GM12892 (cell line): ENCODE measurements around the gene TSBP1.

Experiments used
- POLR2A ChIP-seq: IDR thresholded peaks from 2 replicates; pipeline ENCODE4 v1.6.1; 2011; ENCODE audit warnings: low read depth, low read length, control low read depth
- POLR2AphosphoS5 ChIP-seq: IDR thresholded peaks from 2 replicates; pipeline ENCODE4 v1.6.1; 2011; ENCODE audit warnings: low read depth, low read length, control low read depth
- TAF1 ChIP-seq: IDR thresholded peaks from 2 replicates; pipeline ENCODE4 v1.6.1; 2011; ENCODE audit warnings: low read depth, mild to moderate bottlenecking, control low read depth, low read length, borderline replicate concordance

DNA sequence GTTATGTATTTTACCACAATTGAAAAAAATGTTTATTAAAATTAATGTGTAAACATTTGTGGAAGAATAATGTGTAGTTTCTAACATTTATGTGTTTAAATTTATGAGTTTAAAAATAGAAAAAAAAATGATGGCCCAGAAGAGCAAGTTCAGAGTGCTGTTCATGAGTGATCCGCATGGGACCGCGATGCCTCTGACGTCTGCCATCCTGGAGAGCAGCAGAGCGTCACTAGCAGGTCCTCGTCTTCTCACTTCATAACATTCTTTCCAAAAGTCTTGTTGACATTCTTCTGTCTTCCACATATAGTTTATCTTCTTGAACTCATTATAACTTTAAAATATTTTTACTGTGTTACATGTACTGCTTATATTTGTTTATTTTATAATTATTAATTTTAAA is 19.8 kb upstream of the TSBP1 start:
- no peak for TF ChIP-seq POLR2A
- no peak for TF ChIP-seq POLR2AphosphoS5
- no peak for TF ChIP-seq TAF1
